ENCODE results near the gene TXLNB.

Gene TXLNB

DNA sequence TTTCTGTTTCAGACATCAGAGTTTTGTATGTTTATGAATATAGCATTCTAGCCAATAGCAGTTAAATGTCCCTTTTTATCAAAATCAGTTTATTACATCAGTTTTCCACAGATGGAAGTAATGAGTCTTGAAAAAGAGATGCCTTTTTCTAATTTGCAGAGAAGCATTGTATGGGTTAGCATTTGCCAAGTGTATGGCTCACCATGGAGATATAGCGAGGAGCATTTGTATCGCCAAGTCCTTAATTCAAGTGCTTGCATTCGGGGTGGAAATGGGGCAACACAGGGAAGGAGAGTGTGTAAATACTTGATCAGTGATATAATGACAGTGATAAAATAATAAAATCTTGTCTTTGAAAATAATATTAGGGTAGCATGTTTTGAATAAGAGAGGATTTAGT lies 42.9 kb downstream of the TXLNB start:
- Histone ChIP-seq H3K4me3 (ENCODE audit: low read depth, low read length) (no peak overlapping the region), H2AFZ (no peak overlapping the region), H3K9me3 (ENCODE audit: control insufficient read depth, low read length) (no peaks in the 10 kb centered on the region), H3K36me3 (ENCODE audit: control insufficient read depth, insufficient read depth, low read length) (no peaks in the 10 kb centered on the region), H3K9ac (no peak overlapping the region), H3K27ac (no peak overlapping the region), H3K27me3 (ENCODE audit: control insufficient read depth, insufficient read depth, low read length) (no peaks in the 10 kb centered on the region), H3K4me1 (peaks cover 14% of the 10 kb centered on the region), H3K79me2 (no peaks in the 10 kb centered on the region), H3K4me2 (ENCODE audit: low read length) (no peak overlapping the region)
- TF ChIP-seq, protein P1, sequence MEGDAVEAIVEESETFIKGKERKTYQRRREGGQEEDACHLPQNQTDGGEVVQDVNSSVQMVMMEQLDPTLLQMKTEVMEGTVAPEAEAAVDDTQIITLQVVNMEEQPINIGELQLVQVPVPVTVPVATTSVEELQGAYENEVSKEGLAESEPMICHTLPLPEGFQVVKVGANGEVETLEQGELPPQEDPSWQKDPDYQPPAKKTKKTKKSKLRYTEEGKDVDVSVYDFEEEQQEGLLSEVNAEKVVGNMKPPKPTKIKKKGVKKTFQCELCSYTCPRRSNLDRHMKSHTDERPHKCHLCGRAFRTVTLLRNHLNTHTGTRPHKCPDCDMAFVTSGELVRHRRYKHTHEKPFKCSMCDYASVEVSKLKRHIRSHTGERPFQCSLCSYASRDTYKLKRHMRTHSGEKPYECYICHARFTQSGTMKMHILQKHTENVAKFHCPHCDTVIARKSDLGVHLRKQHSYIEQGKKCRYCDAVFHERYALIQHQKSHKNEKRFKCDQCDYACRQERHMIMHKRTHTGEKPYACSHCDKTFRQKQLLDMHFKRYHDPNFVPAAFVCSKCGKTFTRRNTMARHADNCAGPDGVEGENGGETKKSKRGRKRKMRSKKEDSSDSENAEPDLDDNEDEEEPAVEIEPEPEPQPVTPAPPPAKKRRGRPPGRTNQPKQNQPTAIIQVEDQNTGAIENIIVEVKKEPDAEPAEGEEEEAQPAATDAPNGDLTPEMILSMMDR (IDR thresholded peaks at IDR 0.05), result no peak

DNA sequence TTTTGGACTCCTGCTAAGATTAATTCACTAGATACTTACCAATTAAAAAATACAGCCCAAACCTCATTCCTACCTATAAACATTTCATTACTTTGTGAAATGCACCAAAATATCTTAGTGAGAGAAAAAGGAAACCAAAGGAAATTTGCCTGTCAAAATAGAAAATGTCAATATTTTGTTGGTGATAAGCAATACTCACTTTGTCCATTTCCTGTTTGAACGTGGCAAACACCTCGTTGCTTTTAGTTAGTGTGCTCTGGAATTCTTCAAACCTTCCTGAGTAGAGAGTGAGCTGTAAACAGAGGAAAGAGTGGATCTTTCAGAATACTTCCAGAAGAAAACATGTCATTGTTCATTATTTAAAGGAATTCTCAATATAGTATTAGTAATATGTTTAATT lies 44.2 kb downstream of the TXLNB start:
- Histone ChIP-seq H3K36me3 (ENCODE audit: control insufficient read depth, insufficient read depth, low read length) (no peaks in the 10 kb centered on the region), H3K4me3 (ENCODE audit: low read depth, low read length) (no peak overlapping the region)

DNA sequence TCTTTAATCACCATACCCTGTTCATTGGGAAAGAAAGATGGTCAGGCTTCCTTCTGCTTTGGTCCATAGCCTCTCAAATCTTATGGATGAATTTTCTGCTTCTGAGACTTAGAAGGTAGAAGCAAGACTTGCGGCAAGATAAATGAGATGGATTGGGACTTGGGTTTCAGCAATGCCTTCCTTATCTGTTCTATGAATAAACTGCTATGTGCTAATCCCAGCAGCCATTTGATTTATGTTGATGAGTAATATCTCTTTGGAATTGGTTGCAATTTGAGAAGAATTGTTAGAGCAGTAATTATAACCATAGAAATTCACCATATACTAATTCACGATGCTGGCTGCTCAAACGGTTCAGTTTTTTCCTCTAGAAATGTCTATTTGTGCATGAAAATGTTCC lies 48.3 kb downstream of the TXLNB start:
- H3K9ac ChIP-seq, result no peak overlapping the region
- H3K4me3 ChIP-seq (ENCODE audit: low read depth, low read length), result no peak overlapping the region
- no peaks in the 10 kb centered on the region for H3K9me3 ChIP-seq (ENCODE audit: control insufficient read depth, low read length)
- TF ChIP-seq, protein P1 (IDR thresholded peaks at IDR 0.05), result no peak
- H3K27me3 ChIP-seq (ENCODE audit: control insufficient read depth, insufficient read depth, low read length), result no peaks in the 10 kb centered on the region
- no peak overlapping the region for H3K4me2 ChIP-seq (ENCODE audit: low read length)
- H3K79me2 ChIP-seq, result no peaks in the 10 kb centered on the region
- H2AFZ ChIP-seq, result no peak overlapping the region
- no peaks in the 10 kb centered on the region for H3K4me1 ChIP-seq
- H3K27ac ChIP-seq, result no peak overlapping the region
- no peaks in the 10 kb centered on the region for H3K36me3 ChIP-seq (ENCODE audit: control insufficient read depth, insufficient read depth, low read length)

More for the DNA sequence above, 44.2 kb downstream of the TXLNB start:
- Histone ChIP-seq H3K79me2 (no peaks in the 10 kb centered on the region), H3K27ac (no peak overlapping the region), H3K27me3 (ENCODE audit: control insufficient read depth, insufficient read depth, low read length) (no peaks in the 10 kb centered on the region), H3K9ac (no peak overlapping the region), H3K9me3 (ENCODE audit: control insufficient read depth, low read length) (no peaks in the 10 kb centered on the region), H3K4me1 (peaks cover 14% of the 10 kb centered on the region), H3K4me2 (ENCODE audit: low read length) (no peak overlapping the region), H2AFZ (no peak overlapping the region)
- TF ChIP-seq, protein P1 (IDR thresholded peaks at IDR 0.05), result no peak

DNA sequence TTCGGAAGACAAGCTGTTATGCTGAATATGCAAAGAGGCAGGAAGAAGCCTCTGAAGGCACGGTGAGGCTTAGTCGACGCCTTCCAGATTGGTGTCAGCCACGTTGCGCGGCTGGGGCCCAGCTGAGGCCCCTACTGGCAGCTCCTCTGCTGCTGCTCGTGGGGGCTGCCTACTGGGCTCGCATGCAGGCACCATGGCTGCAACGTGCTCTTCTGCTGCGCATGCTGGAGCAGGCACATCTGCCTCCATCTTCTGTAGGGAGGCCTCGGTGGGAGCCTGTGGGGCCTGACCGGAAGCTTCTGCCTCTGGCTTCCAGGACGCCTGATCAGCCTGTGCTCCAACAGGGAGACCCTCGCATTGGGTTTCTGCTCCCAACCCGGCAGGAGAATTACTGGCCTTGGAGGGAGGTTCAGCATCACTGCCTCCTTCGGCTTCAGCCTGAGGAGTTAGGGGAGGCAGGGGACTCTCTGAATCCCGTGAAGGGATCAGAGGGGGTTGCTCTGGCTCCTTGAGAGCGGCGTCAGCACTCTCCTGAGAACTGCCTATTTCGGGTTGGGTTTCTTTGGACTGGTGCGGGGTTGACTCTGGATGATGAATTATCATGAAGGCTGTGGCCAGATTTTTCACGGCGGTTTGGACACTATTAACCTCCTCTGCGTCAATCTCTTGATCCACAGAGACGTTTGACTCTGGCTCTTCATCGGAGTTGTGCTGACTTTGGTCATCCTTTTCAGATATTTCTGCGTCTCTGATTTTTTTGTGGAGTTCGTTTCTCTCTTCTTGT lies 49.1 kb downstream of the TXLNB start:
- H3K36me3 ChIP-seq (ENCODE audit: control insufficient read depth, insufficient read depth, low read length), result no peaks in the 10 kb centered on the region
- TF ChIP-seq, protein P1 (IDR thresholded peaks at IDR 0.05), result no peak
- no peaks in the 10 kb centered on the region for H3K27me3 ChIP-seq (ENCODE audit: control insufficient read depth, insufficient read depth, low read length)

More for the DNA sequence above, 49.1 kb downstream of the TXLNB start:
- no peak overlapping the region for H3K9ac ChIP-seq
- H3K4me1 ChIP-seq, result no peaks in the 10 kb centered on the region
- H3K4me3 ChIP-seq (ENCODE audit: low read depth, low read length), result no peak overlapping the region
- no peaks in the 10 kb centered on the region for H3K9me3 ChIP-seq (ENCODE audit: control insufficient read depth, low read length)
- H2AFZ ChIP-seq, result no peak overlapping the region
- H3K4me2 ChIP-seq (ENCODE audit: low read length), result no peak overlapping the region
- no peak overlapping the region for H3K27ac ChIP-seq
- no peaks in the 10 kb centered on the region for H3K79me2 ChIP-seq
